ENCODE data around the gene TMC6.

The TMC6 gene

DNA sequence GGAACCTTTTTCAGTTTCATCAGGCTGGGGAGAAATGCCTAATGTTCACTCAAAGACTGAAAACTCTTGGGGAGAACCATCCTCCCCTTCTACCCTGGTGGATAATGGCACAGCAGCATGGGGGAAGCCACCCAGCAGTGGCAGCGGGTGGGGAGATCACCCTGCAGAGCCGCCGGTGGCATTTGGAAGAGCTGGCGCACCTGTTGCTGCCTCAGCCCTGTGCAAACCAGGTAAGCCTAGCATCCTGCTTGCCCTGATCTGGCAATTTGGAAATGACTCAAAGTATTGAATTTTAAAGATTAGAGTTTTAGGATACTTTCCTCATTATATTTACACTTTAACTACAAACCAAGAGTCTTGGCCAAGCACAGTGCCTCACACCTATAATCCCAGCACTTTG, 63.8 kb downstream of the TMC6 start:
- no peak for DNase-seq

DNA sequence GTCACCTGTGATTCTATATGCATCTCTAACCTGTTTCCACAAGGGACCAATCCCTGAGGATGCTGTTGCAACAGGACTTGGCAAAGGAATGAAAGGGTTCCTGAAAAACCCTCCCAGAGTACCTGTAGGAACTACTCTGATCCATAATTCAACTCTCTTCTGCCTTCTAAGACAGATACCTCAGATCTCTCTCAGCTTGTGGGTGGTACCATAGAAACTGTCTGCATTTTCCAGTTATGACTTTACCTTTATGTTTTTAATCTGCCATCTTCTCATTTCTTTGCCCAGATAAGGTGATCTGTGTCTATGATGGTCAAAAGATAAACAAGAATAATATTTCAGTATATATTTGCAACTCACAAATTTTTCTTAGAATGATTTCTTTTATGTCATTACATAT, 65.1 kb downstream of the TMC6 start:
- no peak for DNase-seq

DNA sequence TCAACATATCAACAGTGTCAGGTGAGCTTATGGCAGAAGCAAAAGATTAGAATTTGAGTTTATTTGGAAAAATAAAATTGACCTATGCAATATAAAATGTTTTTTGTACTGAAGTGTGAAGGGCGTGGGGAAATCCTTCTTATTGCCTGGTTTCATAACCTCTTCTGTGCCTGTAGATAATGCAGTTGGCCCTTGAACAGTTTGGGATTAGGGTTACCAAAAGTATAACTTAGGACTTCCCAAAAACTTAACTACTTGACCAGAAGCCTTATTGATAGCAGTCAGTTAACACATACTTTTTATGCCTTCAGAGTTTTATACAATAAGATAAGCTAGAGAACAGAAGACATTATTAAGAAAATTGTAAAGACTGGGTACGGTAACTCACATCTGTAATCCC, 66.0 kb downstream of the TMC6 start:
- no peak for DNase-seq
